ENCODE data around the gene EFHC1.
"Not testable (repeated sequence)": the region's sequence is repeated elsewhere in the genome, so short reads cannot be mapped to it uniquely, and the experiment has no call there.

Gene EFHC1, protein sequence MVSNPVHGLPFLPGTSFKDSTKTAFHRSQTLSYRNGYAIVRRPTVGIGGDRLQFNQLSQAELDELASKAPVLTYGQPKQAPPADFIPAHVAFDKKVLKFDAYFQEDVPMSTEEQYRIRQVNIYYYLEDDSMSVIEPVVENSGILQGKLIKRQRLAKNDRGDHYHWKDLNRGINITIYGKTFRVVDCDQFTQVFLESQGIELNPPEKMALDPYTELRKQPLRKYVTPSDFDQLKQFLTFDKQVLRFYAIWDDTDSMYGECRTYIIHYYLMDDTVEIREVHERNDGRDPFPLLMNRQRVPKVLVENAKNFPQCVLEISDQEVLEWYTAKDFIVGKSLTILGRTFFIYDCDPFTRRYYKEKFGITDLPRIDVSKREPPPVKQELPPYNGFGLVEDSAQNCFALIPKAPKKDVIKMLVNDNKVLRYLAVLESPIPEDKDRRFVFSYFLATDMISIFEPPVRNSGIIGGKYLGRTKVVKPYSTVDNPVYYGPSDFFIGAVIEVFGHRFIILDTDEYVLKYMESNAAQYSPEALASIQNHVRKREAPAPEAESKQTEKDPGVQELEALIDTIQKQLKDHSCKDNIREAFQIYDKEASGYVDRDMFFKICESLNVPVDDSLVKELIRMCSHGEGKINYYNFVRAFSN

DNA sequence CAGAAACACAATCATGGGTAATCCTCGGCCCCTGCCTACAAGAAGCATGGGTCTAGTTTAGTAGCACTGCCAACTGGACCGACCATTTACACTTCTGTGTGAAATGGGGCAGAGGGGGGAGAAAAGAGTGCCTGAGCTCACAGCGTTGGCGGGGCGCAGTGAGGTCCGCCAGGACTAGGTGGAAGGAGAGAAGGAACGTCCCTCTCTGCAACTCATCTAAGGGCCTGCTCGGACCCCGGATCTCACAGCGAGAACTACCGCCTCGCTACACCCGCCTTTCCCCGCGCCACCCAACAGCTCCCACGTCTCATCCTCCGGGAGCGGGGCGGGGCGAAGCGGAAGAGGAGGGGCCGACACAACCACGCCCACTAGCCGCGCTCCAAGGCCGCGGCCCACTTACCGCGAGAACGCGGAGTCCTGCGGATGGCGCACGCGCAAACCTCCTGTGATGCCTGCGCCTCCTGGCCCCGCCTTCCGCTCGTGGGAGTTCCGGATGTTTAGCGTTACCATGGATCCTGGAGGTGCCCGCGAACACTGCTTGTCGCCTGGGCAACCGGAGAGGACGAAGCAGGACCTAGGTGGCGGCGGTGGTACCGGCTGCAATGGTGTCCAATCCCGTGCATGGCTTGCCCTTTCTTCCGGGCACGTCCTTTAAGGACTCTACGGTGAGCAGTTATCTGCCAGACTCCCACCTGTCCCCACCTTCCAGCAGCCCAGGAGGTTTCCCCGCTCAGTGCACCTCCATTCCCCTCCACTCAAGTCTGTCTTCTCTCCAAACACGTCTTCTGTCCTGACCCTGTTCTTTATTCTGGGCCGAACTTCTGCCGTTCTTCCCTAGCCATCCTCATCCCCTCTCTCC is at the start of gene EFHC1:
TSS of gene EFHC1 (plus strand) at position 534 of the 859 bp plus-strand sequence. CDS start at position 603, 69 bp downstream.
- peak; percentile 92 for DNase-seq (ENCODE audit: low read depth, low spot score)

GRCh38 chr6:52371656-52372191 is 48.4 kb upstream of the EFHC1 start:
- no peak for DNase-seq (ENCODE audit: low read depth, low spot score)

DNA sequence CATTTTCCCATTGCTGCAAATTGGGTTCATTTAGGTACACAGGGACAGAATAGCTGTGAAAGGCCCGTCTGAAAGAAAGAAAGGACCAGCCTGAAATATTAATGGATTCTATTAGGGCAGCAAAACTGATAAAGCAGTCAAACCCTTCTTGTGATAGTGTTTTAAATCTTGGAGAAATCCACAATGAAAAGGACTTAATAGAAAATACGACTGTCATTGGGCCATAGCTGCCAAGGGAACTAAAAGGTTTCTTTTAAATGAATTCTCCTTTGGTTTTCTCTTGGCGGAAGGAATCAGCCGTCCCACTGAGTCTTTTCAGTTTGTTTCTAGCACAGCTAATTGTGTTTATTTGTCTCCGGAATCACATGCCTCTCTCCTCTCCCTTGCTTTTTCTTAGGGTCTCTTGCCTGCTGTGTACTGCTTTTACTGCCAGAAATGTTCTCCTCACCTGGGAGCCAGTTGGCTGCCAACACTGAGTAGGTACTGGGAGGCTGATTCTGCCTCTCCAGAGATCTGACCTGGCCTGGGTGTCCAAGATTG is 46.9 kb upstream of the EFHC1 start:
- DNase-seq (ENCODE audit: low read depth, low spot score) = no peak

GRCh38 chr6:52374247-52374646 is 45.9 kb upstream of the EFHC1 start:
- DNase-seq (ENCODE audit: low read depth, low spot score) = no peak

DNA sequence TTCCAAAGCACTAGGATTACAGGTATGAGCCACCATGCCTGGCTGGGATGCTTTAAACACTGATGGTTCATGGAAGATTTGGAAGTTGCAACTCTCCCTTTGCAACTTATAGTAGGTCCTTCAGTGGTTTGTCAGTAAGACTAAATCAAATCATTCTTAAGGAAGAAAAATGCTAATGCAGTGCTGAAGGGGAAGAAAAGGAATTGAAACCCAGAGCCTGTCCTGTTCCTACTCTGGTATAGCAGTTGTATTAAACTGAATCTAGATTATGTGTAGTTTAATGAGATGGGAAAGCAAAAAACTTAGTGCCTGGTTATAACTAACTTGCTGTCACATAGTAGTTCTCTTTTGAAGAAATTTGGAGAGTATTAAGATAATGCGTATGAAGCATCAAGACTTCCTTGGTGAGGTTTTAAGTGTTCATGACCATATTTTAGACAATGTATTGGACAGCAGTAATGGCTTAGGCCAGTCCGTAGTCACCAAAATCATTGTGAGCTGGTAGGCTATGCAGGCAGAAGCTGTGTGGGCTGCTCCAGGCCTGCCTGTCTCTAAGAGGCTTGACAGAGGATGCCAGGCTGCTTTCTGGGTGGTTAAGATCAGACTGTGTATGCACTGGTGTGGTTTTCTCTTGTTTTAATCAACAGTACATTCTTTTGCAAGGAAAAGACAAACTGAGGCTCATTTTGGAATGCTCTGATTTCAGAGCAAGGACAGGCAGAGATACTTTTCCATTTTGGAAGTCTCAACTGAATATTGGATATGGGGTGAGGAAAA is 44.2 kb upstream of the EFHC1 start:
- no peak for DNase-seq (ENCODE audit: low read depth, low spot score)

DNA sequence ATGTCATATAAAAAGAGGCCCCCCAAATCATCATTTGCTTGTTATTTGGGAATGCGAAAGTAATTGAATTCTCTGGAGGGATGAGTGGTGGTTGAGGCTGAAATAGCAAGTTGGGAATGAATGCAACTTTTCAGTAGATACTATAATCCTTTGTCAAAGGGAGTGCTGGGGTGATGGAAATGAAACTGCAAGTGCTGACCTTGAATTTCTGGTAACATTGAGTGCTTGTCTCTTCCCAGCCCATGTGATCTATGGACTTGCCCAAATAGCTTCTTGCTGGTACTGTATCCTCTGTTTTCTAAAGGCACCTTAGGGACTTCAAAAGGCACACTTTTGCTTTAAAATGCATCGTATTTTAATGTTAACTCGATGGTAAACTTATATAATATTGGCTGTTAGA is 43.4 kb upstream of the EFHC1 start:
- DNase-seq (ENCODE audit: low read depth, low spot score) = no peak

DNA sequence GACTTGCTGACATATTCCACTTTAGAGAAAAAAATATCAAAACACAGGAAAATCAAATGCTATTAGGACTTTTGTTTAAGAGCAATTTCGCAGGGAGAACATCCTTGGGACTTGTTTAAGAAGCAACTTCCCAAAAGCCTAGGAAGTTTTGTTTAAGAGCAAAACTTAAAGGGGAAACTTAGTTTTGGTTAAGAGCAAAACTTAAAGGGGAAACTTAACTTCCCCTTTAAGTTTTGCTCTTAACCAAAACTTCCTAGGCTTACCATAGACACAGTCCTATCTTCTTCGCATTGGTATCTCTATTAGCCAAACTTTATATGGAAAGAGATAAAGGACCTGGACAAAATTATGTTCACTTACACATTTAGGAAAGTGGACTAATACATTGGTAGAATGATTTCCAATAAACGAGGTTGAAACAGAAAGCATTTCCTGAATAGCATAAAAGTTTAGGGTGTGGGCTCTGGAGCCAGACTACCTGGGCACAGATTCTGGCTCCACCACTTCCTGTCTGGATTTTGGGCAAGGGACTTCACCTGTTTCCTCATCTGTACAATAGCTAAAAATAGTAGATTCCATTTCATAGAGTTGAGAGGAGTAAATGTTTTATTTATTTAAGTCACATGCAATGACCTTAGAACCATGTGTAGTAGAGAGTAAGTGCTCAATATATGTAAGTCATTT is 42.5 kb upstream of the EFHC1 start:
- DNase-seq (ENCODE audit: low read depth, low spot score) = no peak

DNA sequence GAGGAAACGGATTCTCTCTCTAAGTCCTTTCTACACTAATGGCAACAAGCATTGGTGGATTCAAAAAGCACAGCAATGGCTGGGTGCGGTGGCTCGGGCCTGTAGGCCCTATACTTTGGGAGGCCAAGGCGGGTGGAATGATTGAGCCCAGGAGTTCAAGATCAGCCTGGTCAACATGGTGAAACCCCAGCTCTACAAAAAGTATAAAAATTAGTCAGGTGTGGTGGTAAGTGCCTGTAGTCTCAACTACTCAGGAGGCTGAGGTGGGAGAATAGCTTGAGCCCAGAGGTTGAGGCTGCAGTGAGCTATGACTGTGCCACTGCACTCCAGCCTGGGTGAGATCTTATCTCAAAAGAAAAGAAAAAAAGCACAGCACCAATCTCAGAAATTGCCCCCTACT is 38.9 kb upstream of the EFHC1 start:
- DNase-seq (ENCODE audit: low read depth, low spot score) = no peak

- DNase-seq (ENCODE audit: low read depth, low spot score) = no peak
Measured at GRCh38 chr6:52384145-52384766, 35.9 kb upstream of the EFHC1 start.

- DNase-seq (ENCODE audit: low read depth, low spot score) = no peak
Measured at GRCh38 chr6:52385074-52385473, 35.1 kb upstream of the EFHC1 start.

- not testable (repeated sequence) for DNase-seq (ENCODE audit: low read depth, low spot score)
Measured at GRCh38 chr6:52388119-52388518, 32.0 kb upstream of the EFHC1 start.

GRCh38 chr6:52388790-52389189 is 31.4 kb upstream of the EFHC1 start:
- DNase-seq (ENCODE audit: low read depth, low spot score) = no peak

GRCh38 chr6:52389264-52389625 is 30.9 kb upstream of the EFHC1 start:
- no peak for DNase-seq (ENCODE audit: low read depth, low spot score)

- DNase-seq (ENCODE audit: low read depth, low spot score) = no peak
Measured at GRCh38 chr6:52389626-52390360, 30.3 kb upstream of the EFHC1 start.

GRCh38 chr6:52390361-52390727 is 29.8 kb upstream of the EFHC1 start:
- DNase-seq (ENCODE audit: low read depth, low spot score) = no peak

GRCh38 chr6:52391599-52391998 is 28.5 kb upstream of the EFHC1 start:
- DNase-seq (ENCODE audit: low read depth, low spot score) = no peak

DNA sequence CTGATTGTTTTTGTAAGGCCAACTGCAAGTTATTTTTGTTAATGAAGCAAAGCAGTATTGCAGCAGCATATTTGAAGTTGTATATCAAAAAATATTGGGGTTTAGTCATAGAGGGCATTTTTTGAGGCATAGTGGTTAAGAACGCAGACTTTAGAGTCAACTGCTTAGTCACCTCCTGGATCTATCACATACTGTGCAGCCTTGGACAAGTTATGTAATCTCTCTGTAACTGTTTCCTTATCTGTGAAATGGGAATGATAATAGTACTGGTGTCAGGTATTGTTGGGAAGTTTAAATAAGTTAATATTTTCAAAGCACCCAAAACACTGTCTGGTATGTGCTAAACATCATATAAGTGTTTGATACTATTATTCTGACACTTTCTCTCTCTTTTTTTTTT is 27.2 kb upstream of the EFHC1 start:
- no peak for DNase-seq (ENCODE audit: low read depth, low spot score)

DNA sequence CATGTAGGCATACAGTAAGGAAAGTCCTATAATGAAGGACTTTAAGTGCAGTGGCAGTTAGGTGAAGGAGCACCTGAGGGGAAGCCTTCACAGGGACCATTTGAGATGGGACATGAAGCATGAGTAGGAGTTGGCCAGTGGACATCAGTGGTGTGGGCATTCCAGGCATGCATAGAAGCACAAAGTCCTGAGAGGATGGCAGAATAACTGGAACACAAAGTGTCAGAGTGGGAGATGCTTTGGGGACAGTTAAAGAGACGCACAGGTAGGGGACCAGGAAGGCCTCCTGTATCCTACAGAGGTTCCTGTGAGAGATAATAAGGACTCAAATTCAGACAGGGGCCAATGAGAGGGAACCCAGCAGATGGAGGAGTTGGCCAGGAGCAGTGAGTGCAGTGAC is 26.4 kb upstream of the EFHC1 start:
- no peak for DNase-seq (ENCODE audit: low read depth, low spot score)

DNA sequence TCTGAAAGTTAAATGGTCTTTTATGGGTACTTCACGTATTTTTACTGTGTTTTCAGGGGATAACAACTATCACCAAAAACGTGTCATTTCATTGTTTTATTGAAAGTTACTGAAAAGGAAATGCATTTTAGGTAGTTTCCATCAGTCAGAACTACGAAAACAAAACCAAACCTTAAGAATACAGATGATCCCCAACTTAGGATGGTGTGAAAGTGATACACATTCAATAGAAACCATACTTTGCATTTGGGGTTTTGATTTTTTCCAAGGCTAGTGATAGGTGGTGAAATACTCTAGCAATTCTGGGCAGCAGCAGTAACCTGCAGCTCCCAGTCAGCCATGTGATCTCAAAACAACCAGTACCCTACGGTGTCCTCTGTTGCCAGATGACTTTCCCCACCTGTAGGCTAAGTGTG is 25.9 kb upstream of the EFHC1 start:
- no peak for DNase-seq (ENCODE audit: low read depth, low spot score)

Measured in brain pericyte (primary cell).